HCT116 (cell line): ENCODE results near the gene NCSTN. TPM values are rescaled to one million over a fixed set of nuclear protein-coding genes. Genes with fewer than 3 reads are reported as not detected.

ENCODE experiments used
- ATAC-seq: fragments of 200-7000 bp; cut with Tn5 transposase; 2 replicates; pipeline ENCODE4 v1.9.1; 2020; ENCODE audit warnings: mild to moderate bottlenecking, moderate library complexity
- BruUV-seq: library from RNA; stranded (reverse); fragments of 400-500 nt; replicated peaks from 2 replicates; lab custom pipeline; 2021; lab: Mats Ljungman, UMichigan
- CTCF ChIA-PET: fragments of 300-600 bp; sonication (Branson Sonifier 250); formaldehyde crosslinking; loops from one replicate; lab custom pipeline; 2021; ENCODE audit warnings: antibody characterized with exemption; lab: Charles Lee
- POLR2A ChIA-PET: fragments of 300-600, 350-600 bp; sonication (Branson Sonifier 250); formaldehyde crosslinking; loops from one replicate; lab custom pipeline; 2021; ENCODE audit warnings: antibody characterized with exemption; lab: Charles Lee
- RAD21 ChIA-PET, 2 experiments: fragments of 300-600 bp; sonication (Branson Sonifier 250); formaldehyde crosslinking; loops; one replicate each; lab custom pipeline; 2023; ENCODE audit warnings: low total read pairs in 2 of 2; ENCODE audit not compliant: uncharacterized antibody in 2 of 2, unreplicated experiment in 2 of 2, low non-redundant PET in 1 of 2; lab: Charles Lee
- DNase-seq: peaks from one replicate; pipeline ENCODE4 v3.0.0-alpha.2; 2010; ENCODE audit warnings: low read depth, low spot score
- H2AFZ ChIP-seq: fragments of 200-600 bp; shearing (Covaris generic), sonication (generic); 2 replicates; pipeline ENCODE4 v1.6.1; 2017; ENCODE audit warnings: low read depth, mixed run types, mixed read lengths, antibody characterized with exemption, low read length; ENCODE audit not compliant: poor library complexity, severe bottlenecking
- H3K27ac ChIP-seq: 2 replicates; pipeline ENCODE4 v1.5.1; 2012; ENCODE audit warnings: low read depth, low read length
- H3K27me3 ChIP-seq: fragments of 200-600 bp; sonication (generic); 2 replicates; pipeline ENCODE4 v1.6.1; 2016; ENCODE audit warnings: mixed run types, low read length, mixed read lengths; ENCODE audit not compliant: insufficient read depth
- H3K36me3 ChIP-seq, 2 experiments: fragments of 200-500 bp in 1 of 2; fragments of 200-600 bp in 1 of 2; sonication (Bioruptor generic) in 1 of 2; sonication (generic) in 1 of 2; 2 replicates each; pipeline versions ENCODE4 v1.5.1 to v1.6.1; 2014 to 2016; ENCODE audit warnings: low read length in 2 of 2, inconsistent platforms in 1 of 2, mixed read lengths in 1 of 2, mixed run types in 1 of 2; ENCODE audit not compliant: insufficient read depth in 2 of 2, control insufficient read depth in 1 of 2
- H3K4me1 ChIP-seq, 2 experiments: fragments of 200-600 bp in 1 of 2; sonication (generic) in 1 of 2; 2 replicates each; pipeline versions ENCODE4 v1.5.1 to v1.6.1; 2012 to 2017; ENCODE audit warnings: low read length in 2 of 2, inconsistent platforms in 1 of 2, mild to moderate bottlenecking in 1 of 2, mixed read lengths in 1 of 2, mixed run types in 1 of 2, moderate library complexity in 1 of 2; ENCODE audit not compliant: insufficient read depth in 2 of 2, control insufficient read depth in 1 of 2
- H3K4me2 ChIP-seq: fragments of 200-600 bp; sonication (generic); 2 replicates; pipeline ENCODE4 v1.6.1; 2017; ENCODE audit warnings: mixed run types, low read length, mixed read lengths
- H3K4me3 ChIP-seq, 2 experiments: fragments of 200-600 bp in 1 of 2; sonication (generic) in 1 of 2; replicated peaks in 1 of 2; 2 replicates each; pipeline ENCODE4 v1.5.1; 2011 to 2016; ENCODE audit warnings: low read length in 2 of 2, control low read depth in 1 of 2, low read depth in 1 of 2, mild to moderate bottlenecking in 1 of 2, mixed read lengths in 1 of 2, mixed run types in 1 of 2
- H3K79me2 ChIP-seq: fragments of 200-600 bp; sonication (generic); 2 replicates; pipeline ENCODE4 v1.6.1; 2017; ENCODE audit warnings: mild to moderate bottlenecking, mixed run types, low read length, moderate library complexity, mixed read lengths; ENCODE audit not compliant: insufficient read depth
- H3K9ac ChIP-seq: fragments of 200-600 bp; sonication (generic); 2 replicates; pipeline ENCODE4 v1.6.1; 2016; ENCODE audit warnings: low read length, mixed read lengths
- H3K9me2 ChIP-seq: fragments of 200-600 bp; sonication (generic), shearing (Covaris generic); 2 replicates; pipeline ENCODE4 v1.6.1; 2017; ENCODE audit warnings: mixed run types, mild to moderate bottlenecking, moderate library complexity; ENCODE audit not compliant: insufficient read depth
- H3K9me3 ChIP-seq, 2 experiments: fragments of 200-500 bp in 1 of 2; fragments of 200-600 bp in 1 of 2; sonication (Bioruptor generic) in 1 of 2; sonication (generic) in 1 of 2; 2 replicates each; pipeline ENCODE4 v1.6.1; 2014 to 2017; ENCODE audit warnings: low read length in 2 of 2, mixed read lengths in 2 of 2, inconsistent platforms in 1 of 2, low read depth in 1 of 2, mild to moderate bottlenecking in 1 of 2, mixed run types in 1 of 2, moderate library complexity in 1 of 2; ENCODE audit not compliant: control insufficient read depth in 1 of 2, insufficient read depth in 1 of 2
- H4K20me1 ChIP-seq: fragments of 200-600 bp; sonication (generic), shearing (Covaris generic); 2 replicates; pipeline ENCODE4 v1.6.1; 2017; ENCODE audit warnings: mixed run types, mild to moderate bottlenecking, moderate library complexity; ENCODE audit not compliant: insufficient read depth
- CBX3 ChIP-seq: IDR thresholded peaks from 2 replicates; pipeline ENCODE4 v1.6.1; 2012; ENCODE audit warnings: low read depth
- EZH2 ChIP-seq: fragments of 200-600 bp; sonication (generic); IDR thresholded peaks from 2 replicates; pipeline ENCODE4 v1.6.1; 2017; ENCODE audit warnings: antibody characterized with exemption, mixed run types
- POLR2AphosphoS5 ChIP-seq: IDR thresholded peaks from 2 replicates; pipeline ENCODE4 v1.6.1; 2011; ENCODE audit warnings: mild to moderate bottlenecking, low read depth, low read length, moderate library complexity
- RAD21 ChIP-seq: IDR thresholded peaks from 2 replicates; pipeline ENCODE4 v1.6.1; 2012; ENCODE audit warnings: low read depth, mild to moderate bottlenecking
- REST ChIP-seq: IDR thresholded peaks from 2 replicates; pipeline ENCODE4 v1.6.1; 2012; ENCODE audit warnings: low read depth
- SIN3A ChIP-seq: IDR thresholded peaks from 2 replicates; pipeline ENCODE4 v1.6.1; 2012; ENCODE audit warnings: low read depth
- TCF7L2 ChIP-seq: IDR thresholded peaks from 2 replicates; pipeline ENCODE4 v1.7.0; 2011; ENCODE audit warnings: borderline replicate concordance, inconsistent platforms; ENCODE audit not compliant: insufficient read depth, insufficient read length; ENCODE audit errors: extremely low read depth
- intact Hi-C: fragments of 100-400 bp; cut with micrococcal nuclease; formaldehyde crosslinking; loops from 2 replicates; pipeline ENCODE4 v1.10.0; 2022
- total RNA-seq: library from RNA; stranded (reverse); gene quantifications from one replicate; pipeline ENCODE4 v1.2.1, GENCODE V29; 2021; ENCODE audit not compliant: unreplicated experiment

Gene NCSTN
- total RNA-seq, 1 experiment from 2014 or later, result 68.4 TPM

GRCh38 chr1:160397651-160398050 lies 54.5 kb downstream of the NCSTN start:
- H3K9me3 ChIP-seq, result no peaks in the 10 kb centered on the region
- ATAC-seq (no peak), DNase-seq (no peak)
- no TSS peak for BruUV-seq
- RAD21 ChIA-PET, result no interaction called here
- no peaks in the 10 kb centered on the region for H3K36me3 ChIP-seq
- H3K9ac ChIP-seq, result no peak overlapping the region
- no peak overlapping the region for H3K27ac ChIP-seq
- intact Hi-C loops, result no loop called here
- no peaks in the 10 kb centered on the region for H3K27me3 ChIP-seq
- no peaks in the 10 kb centered on the region for H4K20me1 ChIP-seq
- no peak overlapping the region for H3K4me3 ChIP-seq
- H3K79me2 ChIP-seq, result no peaks in the 10 kb centered on the region
- H3K4me2 ChIP-seq, result no peak overlapping the region
- TF ChIP-seq CBX3 (no peak), TCF7L2 (no peak), REST (no peak), SIN3A (no peak), POLR2AphosphoS5 (no peak), EZH2 (no peak), RAD21 (no peak)
- H2AFZ ChIP-seq, result no peak overlapping the region
- POLR2A ChIA-PET, result no interaction called here
- H3K4me1 ChIP-seq, result peaks cover 0 to 6% of the 10 kb centered on the region in 2 experiments; a peak in 1 of 4 replicates
- CTCF ChIA-PET, result no interaction called here
- H3K9me2 ChIP-seq, result no peaks in the 10 kb centered on the region
